ENCODE data around the gene THSD4.

DNA sequence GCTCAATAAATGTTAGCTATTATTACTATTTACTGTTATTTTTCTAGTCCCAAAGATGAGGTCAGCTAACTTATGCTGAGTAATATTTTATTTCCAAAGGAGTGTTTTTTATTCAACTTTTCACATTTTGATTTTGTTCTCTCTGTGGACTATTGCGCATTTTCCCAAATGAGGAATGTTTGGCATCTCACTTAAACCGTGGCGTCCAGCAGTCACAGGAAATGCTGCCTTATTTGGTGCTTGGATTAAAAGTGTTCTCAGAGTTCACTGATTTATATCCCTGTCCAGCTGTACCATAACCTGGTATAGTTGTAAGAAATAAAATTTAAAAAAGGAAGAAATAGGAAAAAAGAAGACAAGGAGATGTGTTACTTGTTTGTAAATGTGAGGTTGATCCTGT is 166.8 kb downstream of the THSD4 start:
- TF ChIP-seq, protein P1, sequence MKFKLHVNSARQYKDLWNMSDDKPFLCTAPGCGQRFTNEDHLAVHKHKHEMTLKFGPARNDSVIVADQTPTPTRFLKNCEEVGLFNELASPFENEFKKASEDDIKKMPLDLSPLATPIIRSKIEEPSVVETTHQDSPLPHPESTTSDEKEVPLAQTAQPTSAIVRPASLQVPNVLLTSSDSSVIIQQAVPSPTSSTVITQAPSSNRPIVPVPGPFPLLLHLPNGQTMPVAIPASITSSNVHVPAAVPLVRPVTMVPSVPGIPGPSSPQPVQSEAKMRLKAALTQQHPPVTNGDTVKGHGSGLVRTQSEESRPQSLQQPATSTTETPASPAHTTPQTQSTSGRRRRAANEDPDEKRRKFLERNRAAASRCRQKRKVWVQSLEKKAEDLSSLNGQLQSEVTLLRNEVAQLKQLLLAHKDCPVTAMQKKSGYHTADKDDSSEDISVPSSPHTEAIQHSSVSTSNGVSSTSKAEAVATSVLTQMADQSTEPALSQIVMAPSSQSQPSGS (CRISPR knock-in tag; IDR thresholded peaks at IDR 0.05): no peak
- TF ChIP-seq PML (IDR thresholded peaks at IDR 0.05; ENCODE audit: low read length) (no peak), NBN (IDR thresholded peaks at IDR 0.05; ENCODE audit: low read depth) (no peak), HDAC6 (IDR thresholded peaks at IDR 0.05; ENCODE audit: low read depth, low read length) (no peak), GTF2A2 (tag; IDR thresholded peaks at IDR 0.05) (no peak)
- TF ChIP-seq, protein P2, sequence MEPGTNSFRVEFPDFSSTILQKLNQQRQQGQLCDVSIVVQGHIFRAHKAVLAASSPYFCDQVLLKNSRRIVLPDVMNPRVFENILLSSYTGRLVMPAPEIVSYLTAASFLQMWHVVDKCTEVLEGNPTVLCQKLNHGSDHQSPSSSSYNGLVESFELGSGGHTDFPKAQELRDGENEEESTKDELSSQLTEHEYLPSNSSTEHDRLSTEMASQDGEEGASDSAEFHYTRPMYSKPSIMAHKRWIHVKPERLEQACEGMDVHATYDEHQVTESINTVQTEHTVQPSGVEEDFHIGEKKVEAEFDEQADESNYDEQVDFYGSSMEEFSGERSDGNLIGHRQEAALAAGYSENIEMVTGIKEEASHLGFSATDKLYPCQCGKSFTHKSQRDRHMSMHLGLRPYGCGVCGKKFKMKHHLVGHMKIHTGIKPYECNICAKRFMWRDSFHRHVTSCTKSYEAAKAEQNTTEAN (CRISPR knock-in tag; IDR thresholded peaks at IDR 0.05): no peak
- TF ChIP-seq, protein P3, sequence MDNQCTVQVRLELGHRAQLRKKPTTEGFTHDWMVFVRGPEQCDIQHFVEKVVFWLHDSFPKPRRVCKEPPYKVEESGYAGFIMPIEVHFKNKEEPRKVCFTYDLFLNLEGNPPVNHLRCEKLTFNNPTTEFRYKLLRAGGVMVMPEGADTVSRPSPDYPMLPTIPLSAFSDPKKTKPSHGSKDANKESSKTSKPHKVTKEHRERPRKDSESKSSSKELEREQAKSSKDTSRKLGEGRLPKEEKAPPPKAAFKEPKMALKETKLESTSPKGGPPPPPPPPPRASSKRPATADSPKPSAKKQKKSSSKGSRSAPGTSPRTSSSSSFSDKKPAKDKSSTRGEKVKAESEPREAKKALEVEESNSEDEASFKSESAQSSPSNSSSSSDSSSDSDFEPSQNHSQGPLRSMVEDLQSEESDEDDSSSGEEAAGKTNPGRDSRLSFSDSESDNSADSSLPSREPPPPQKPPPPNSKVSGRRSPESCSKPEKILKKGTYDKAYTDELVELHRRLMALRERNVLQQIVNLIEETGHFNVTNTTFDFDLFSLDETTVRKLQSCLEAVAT (IDR thresholded peaks at IDR 0.05): no peak
